HL-60 (cell line): ENCODE measurements around the gene MBNL3.

Source experiments
- GABPA ChIP-seq: IDR thresholded peaks from 2 replicates; pipeline ENCODE4 v1.6.1; 2012; ENCODE audit warnings: low read depth
- POLR2AphosphoS5 ChIP-seq: IDR thresholded peaks from 2 replicates; pipeline ENCODE4 v1.6.1; 2012; ENCODE audit warnings: low read depth
- SPI1 ChIP-seq: IDR thresholded peaks from 2 replicates; pipeline ENCODE4 v1.6.1; 2012; ENCODE audit warnings: low read depth, mild to moderate bottlenecking, borderline replicate concordance
- TF ChIP-seq, protein P1 (sequence below): IDR thresholded peaks from 2 replicates; pipeline ENCODE4 v1.6.1; 2012; ENCODE audit warnings: low read depth; ENCODE audit not compliant: insufficient replicate concordance
- TF ChIP-seq, protein P2 (sequence below): IDR thresholded peaks from one replicate; pipeline ENCODE4 v1.5.1; 2011; ENCODE audit warnings: low read length, control low read depth, inconsistent platforms; ENCODE audit not compliant: insufficient read depth

DNA sequence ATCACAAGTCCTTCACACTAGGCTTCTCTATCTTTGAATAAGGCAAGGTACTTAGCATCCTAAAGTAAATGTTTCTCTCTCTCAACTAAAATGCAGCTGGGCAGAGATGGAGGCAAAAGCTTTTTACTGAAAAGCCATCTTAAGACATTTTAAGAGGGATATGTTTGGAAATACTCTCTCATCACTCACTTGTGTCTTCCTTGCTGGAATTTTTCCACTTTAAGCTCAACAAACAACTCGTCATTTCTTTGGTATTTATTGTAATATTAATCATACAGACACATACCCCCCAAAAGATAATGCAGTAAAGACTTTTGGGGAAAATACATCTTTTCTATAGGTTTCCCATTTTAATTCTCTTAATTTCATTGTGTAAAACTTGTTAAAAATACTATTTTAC, 16.4 kb downstream of the MBNL3 start:
- TF ChIP-seq POLR2AphosphoS5: no peak
- TF ChIP-seq, protein P1, sequence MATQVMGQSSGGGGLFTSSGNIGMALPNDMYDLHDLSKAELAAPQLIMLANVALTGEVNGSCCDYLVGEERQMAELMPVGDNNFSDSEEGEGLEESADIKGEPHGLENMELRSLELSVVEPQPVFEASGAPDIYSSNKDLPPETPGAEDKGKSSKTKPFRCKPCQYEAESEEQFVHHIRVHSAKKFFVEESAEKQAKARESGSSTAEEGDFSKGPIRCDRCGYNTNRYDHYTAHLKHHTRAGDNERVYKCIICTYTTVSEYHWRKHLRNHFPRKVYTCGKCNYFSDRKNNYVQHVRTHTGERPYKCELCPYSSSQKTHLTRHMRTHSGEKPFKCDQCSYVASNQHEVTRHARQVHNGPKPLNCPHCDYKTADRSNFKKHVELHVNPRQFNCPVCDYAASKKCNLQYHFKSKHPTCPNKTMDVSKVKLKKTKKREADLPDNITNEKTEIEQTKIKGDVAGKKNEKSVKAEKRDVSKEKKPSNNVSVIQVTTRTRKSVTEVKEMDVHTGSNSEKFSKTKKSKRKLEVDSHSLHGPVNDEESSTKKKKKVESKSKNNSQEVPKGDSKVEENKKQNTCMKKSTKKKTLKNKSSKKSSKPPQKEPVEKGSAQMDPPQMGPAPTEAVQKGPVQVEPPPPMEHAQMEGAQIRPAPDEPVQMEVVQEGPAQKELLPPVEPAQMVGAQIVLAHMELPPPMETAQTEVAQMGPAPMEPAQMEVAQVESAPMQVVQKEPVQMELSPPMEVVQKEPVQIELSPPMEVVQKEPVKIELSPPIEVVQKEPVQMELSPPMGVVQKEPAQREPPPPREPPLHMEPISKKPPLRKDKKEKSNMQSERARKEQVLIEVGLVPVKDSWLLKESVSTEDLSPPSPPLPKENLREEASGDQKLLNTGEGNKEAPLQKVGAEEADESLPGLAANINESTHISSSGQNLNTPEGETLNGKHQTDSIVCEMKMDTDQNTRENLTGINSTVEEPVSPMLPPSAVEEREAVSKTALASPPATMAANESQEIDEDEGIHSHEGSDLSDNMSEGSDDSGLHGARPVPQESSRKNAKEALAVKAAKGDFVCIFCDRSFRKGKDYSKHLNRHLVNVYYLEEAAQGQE: no peak
- TF ChIP-seq, protein P2, sequence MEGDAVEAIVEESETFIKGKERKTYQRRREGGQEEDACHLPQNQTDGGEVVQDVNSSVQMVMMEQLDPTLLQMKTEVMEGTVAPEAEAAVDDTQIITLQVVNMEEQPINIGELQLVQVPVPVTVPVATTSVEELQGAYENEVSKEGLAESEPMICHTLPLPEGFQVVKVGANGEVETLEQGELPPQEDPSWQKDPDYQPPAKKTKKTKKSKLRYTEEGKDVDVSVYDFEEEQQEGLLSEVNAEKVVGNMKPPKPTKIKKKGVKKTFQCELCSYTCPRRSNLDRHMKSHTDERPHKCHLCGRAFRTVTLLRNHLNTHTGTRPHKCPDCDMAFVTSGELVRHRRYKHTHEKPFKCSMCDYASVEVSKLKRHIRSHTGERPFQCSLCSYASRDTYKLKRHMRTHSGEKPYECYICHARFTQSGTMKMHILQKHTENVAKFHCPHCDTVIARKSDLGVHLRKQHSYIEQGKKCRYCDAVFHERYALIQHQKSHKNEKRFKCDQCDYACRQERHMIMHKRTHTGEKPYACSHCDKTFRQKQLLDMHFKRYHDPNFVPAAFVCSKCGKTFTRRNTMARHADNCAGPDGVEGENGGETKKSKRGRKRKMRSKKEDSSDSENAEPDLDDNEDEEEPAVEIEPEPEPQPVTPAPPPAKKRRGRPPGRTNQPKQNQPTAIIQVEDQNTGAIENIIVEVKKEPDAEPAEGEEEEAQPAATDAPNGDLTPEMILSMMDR: no peak
- TF ChIP-seq SPI1: no peak
- no peak for TF ChIP-seq GABPA
